Breast epithelium (tissue), 4 donors: ENCODE measurements around the gene HOXC10. TPM values are rescaled to one million over a fixed set of nuclear protein-coding genes. Genes with fewer than 3 reads are reported as not detected.

Experiments used
- DNase-seq, 2 donors: peaks; one replicate each; pipeline ENCODE4 v3.0.0-alpha.2; 2019; ENCODE audit warnings: low spot score in 2 of 2
- H3K27ac ChIP-seq, 2 donors: fragments of 200-600 bp; sonication (generic) in 1 of 2; one replicate each; pipeline ENCODE4 v1.5.1; 2016 to 2019; ENCODE audit warnings: mild to moderate bottlenecking in 1 of 2
- H3K27me3 ChIP-seq, 2 donors: fragments of 200-600 bp; sonication (generic) in 1 of 2; one replicate each; pipeline versions ENCODE4 v1.5.1 to v1.6.0; 2017 to 2019; ENCODE audit warnings: control low read depth in 1 of 2, mild to moderate bottlenecking in 1 of 2
- H3K36me3 ChIP-seq: fragments of 200-600 bp; one replicate; pipeline ENCODE4 v1.5.1; 2019
- H3K4me1 ChIP-seq, 2 donors: fragments of 200-600 bp; sonication (generic); one replicate each; pipeline ENCODE4 v1.5.1; 2016 to 2019; ENCODE audit warnings: control low read depth in 1 of 2
- H3K4me3 ChIP-seq, 3 donors: fragments of 200-600 bp; sonication (generic); 1 replicate in 2 of 3; 2 replicates in 1 of 3; pipeline ENCODE4 v1.5.1; 2016 to 2019; ENCODE audit warnings: mild to moderate bottlenecking in 3 of 3, moderate library complexity in 2 of 3
- H3K9me3 ChIP-seq, 2 donors: fragments of 200-600 bp; sonication (generic) in 1 of 2; one replicate each; pipeline ENCODE4 v1.5.1; 2016 to 2019; ENCODE audit warnings: control low read depth in 1 of 2
- CTCF ChIP-seq, 3 donors: fragments of 450-650 bp; IDR thresholded peaks; one replicate each; pipeline ENCODE4 v1.5.1; 2016 to 2017; ENCODE audit warnings: antibody characterized with exemption in 3 of 3, mild to moderate bottlenecking in 3 of 3, moderate library complexity in 3 of 3
- POLR2A ChIP-seq: fragments of 450-650 bp; IDR thresholded peaks from one replicate; pipeline ENCODE4 v1.6.1; 2016; ENCODE audit warnings: antibody characterized with exemption, mild to moderate bottlenecking, moderate library complexity
- POLR2AphosphoS5 ChIP-seq, 3 donors: sonication (generic); formaldehyde crosslinking; IDR thresholded peaks; one replicate each; pipeline ENCODE4 v1.6.1; 2017; ENCODE audit warnings: antibody characterized with exemption in 3 of 3
- intact Hi-C: fragments of 100-400 bp; cut with DNase I; formaldehyde crosslinking; loops from one replicate; pipeline ENCODE4 v1.15.1; 2023; ENCODE audit warnings: low total_unique reads
- total RNA-seq, 3 donors: library from RNA; depleted of rRNA; stranded (reverse); fragments of >200 nt; gene quantifications; one replicate each; pipeline ENCODE4 v1.1.0, GENCODE V29; 2016

HOXC10 gene
- total RNA-seq, 3 donors from 2014 or later, result 2.0 to 10.9 (median 4.3) TPM

GRCh38 chr12:54012631-54013409, 27.9 kb downstream of the HOXC10 start:
- peaks cover 0 to 7% of the 10 kb centered on the region in 2 donors for H3K4me1 ChIP-seq
- no peaks in the 10 kb centered on the region for H3K9me3 ChIP-seq
- TF ChIP-seq POLR2A, result no peak
- H3K27me3 ChIP-seq, result no peaks in the 10 kb centered on the region
- H3K4me3 ChIP-seq, result no peak overlapping the region
- no peaks in the 10 kb centered on the region for H3K36me3 ChIP-seq
- DNase-seq, result no peak
- H3K27ac ChIP-seq, result peak overlapping the region; percentile 70 to 73
- intact Hi-C loops, result no loop called here

- H3K4me3 ChIP-seq, result peak overlapping the region; percentile 33 to 62 (median 33)
Observed at GRCh38 chr12:54014377-54015017, 29.6 kb downstream of the HOXC10 start.

GRCh38 chr12:54015018-54015931, 30.3 kb downstream of the HOXC10 start:
- TF ChIP-seq CTCF (IDR thresholded peaks at IDR 0.05) (no peak), POLR2AphosphoS5 (IDR thresholded peaks at IDR 0.05) (no peak)
- no peaks in the 10 kb centered on the region for H3K27me3 ChIP-seq
- intact Hi-C loops, result no loop called here
- peak overlapping the region; percentile 33 to 62 (median 33) for H3K4me3 ChIP-seq
- H3K4me1 ChIP-seq, result peaks cover 0 to 3% of the 10 kb centered on the region in 2 donors
- no peaks in the 10 kb centered on the region for H3K9me3 ChIP-seq
- no peaks in the 10 kb centered on the region for H3K36me3 ChIP-seq
- H3K27ac ChIP-seq, result peak overlapping the region in 1 of 2 donors; percentile 99
- DNase-seq, result no peak

More at GRCh38 chr12:54014377-54015017, 29.6 kb downstream of the HOXC10 start:
- intact Hi-C loops, result no loop called here
- DNase-seq, result no peak
- peak overlapping the region; percentile 73 to 89 for H3K27ac ChIP-seq
- no peaks in the 10 kb centered on the region for H3K36me3 ChIP-seq
- no peaks in the 10 kb centered on the region for H3K9me3 ChIP-seq
- H3K4me1 ChIP-seq, result peaks cover 0 to 2% of the 10 kb centered on the region in 2 donors
- TF ChIP-seq POLR2A (no peak), POLR2AphosphoS5 (IDR thresholded peaks at IDR 0.05) (no peak), CTCF (IDR thresholded peaks at IDR 0.05) (no peak)
- H3K27me3 ChIP-seq, result no peaks in the 10 kb centered on the region

GRCh38 chr12:54016051-54016450, 31.1 kb downstream of the HOXC10 start:
- no peaks in the 10 kb centered on the region for H3K27me3 ChIP-seq
- TF ChIP-seq CTCF (IDR thresholded peaks at IDR 0.05), result no peak
- no peak for TF ChIP-seq POLR2A
- TF ChIP-seq POLR2AphosphoS5 (IDR thresholded peaks at IDR 0.05), result no peak
- no peak for DNase-seq
- peak overlapping the region; percentile 99 for H3K27ac ChIP-seq
- no peaks in the 10 kb centered on the region for H3K36me3 ChIP-seq
- no peaks in the 10 kb centered on the region for H3K9me3 ChIP-seq
- peak overlapping the region; percentile 65 to 80 (median 71) for H3K4me3 ChIP-seq
- H3K4me1 ChIP-seq, result peaks cover 0 to 9% of the 10 kb centered on the region in 2 donors
- intact Hi-C loops, result no loop called here

GRCh38 chr12:54016478-54016964, 31.6 kb downstream of the HOXC10 start:
- TF ChIP-seq POLR2AphosphoS5 (IDR thresholded peaks at IDR 0.05) (no peak), POLR2A (no peak), CTCF (IDR thresholded peaks at IDR 0.05) (no peak)
- Histone ChIP-seq H3K9me3 (no peaks in the 10 kb centered on the region), H3K4me3 (peak overlapping the region; percentile 65 to 80 (median 71)), H3K27me3 (no peaks in the 10 kb centered on the region), H3K36me3 (no peaks in the 10 kb centered on the region), H3K4me1 (peaks cover 0 to 13% of the 10 kb centered on the region in 2 donors), H3K27ac (peak overlapping the region; percentile 99)
- intact Hi-C loops, result no loop called here
- no peak for DNase-seq
